ENCODE results near the gene MBOAT2.

The MBOAT2 gene

GRCh38 chr2:8893978-8894820 lies 109.3 kb downstream of the MBOAT2 start:
- DNase-seq (ENCODE audit: extremely low read depth, insufficient read length) = no peak
- no peaks in the 10 kb centered on the region for H3K27me3 ChIP-seq (replicated peaks; ENCODE audit: control insufficient read depth, insufficient read depth, low read length)
- H3K4me3 ChIP-seq (replicated peaks; ENCODE audit: low read depth, low read length) = no peak overlapping the region
- no peak for TF ChIP-seq CTCF (IDR thresholded peaks at IDR 0.05; ENCODE audit: insufficient read depth, low read length, poor library complexity, severe bottlenecking)
- H3K36me3 ChIP-seq (ENCODE audit: control insufficient read depth, insufficient read depth, low read length) = no peaks in the 10 kb centered on the region; the same call in 1 of the 2 replicates

GRCh38 chr2:8893474-8893873 lies 110.0 kb downstream of the MBOAT2 start:
- Histone ChIP-seq H3K36me3 (ENCODE audit: control insufficient read depth, insufficient read depth, low read length) (no peaks in the 10 kb centered on the region; the same call in 1 of the 2 replicates), H3K27me3 (replicated peaks; ENCODE audit: control insufficient read depth, insufficient read depth, low read length) (no peaks in the 10 kb centered on the region), H3K4me3 (replicated peaks; ENCODE audit: low read depth, low read length) (no peak overlapping the region)
- no peak for DNase-seq (ENCODE audit: extremely low read depth, insufficient read length)
- no peak for TF ChIP-seq CTCF (IDR thresholded peaks at IDR 0.05; ENCODE audit: insufficient read depth, low read length, poor library complexity, severe bottlenecking)

- no peak for DNase-seq (ENCODE audit: extremely low read depth, insufficient read length)
- H3K4me3 ChIP-seq (replicated peaks; ENCODE audit: low read depth, low read length) = no peak overlapping the region
- H3K36me3 ChIP-seq (ENCODE audit: control insufficient read depth, insufficient read depth, low read length) = no peaks in the 10 kb centered on the region; the same call in 1 of the 2 replicates
- TF ChIP-seq CTCF (IDR thresholded peaks at IDR 0.05; ENCODE audit: insufficient read depth, low read length, poor library complexity, severe bottlenecking) = no peak
- H3K27me3 ChIP-seq (replicated peaks; ENCODE audit: control insufficient read depth, insufficient read depth, low read length) = no peaks in the 10 kb centered on the region
Measured at GRCh38 chr2:8892111-8892510, 111.4 kb downstream of the MBOAT2 start.

GRCh38 chr2:8889978-8890377 lies 113.5 kb downstream of the MBOAT2 start:
- Histone ChIP-seq H3K36me3 (ENCODE audit: control insufficient read depth, insufficient read depth, low read length) (no peaks in the 10 kb centered on the region; the same call in 1 of the 2 replicates), H3K4me3 (replicated peaks; ENCODE audit: low read depth, low read length) (no peak overlapping the region), H3K27me3 (replicated peaks; ENCODE audit: control insufficient read depth, insufficient read depth, low read length) (no peaks in the 10 kb centered on the region)
- no peak for TF ChIP-seq CTCF (IDR thresholded peaks at IDR 0.05; ENCODE audit: insufficient read depth, low read length, poor library complexity, severe bottlenecking)
- DNase-seq (ENCODE audit: extremely low read depth, insufficient read length) = no peak

- no peaks in the 10 kb centered on the region; the same call in 1 of the 2 replicates for H3K36me3 ChIP-seq (ENCODE audit: control insufficient read depth, insufficient read depth, low read length)
- no peak for TF ChIP-seq CTCF (IDR thresholded peaks at IDR 0.05; ENCODE audit: insufficient read depth, low read length, poor library complexity, severe bottlenecking)
- H3K4me3 ChIP-seq (replicated peaks; ENCODE audit: low read depth, low read length) = no peak overlapping the region
- DNase-seq (ENCODE audit: extremely low read depth, insufficient read length) = no peak
- H3K27me3 ChIP-seq (replicated peaks; ENCODE audit: control insufficient read depth, insufficient read depth, low read length) = no peaks in the 10 kb centered on the region
Measured at GRCh38 chr2:8888963-8889362, 114.5 kb downstream of the MBOAT2 start.
